HepG2 (cell line): ENCODE data around the gene SRPRA. TPM values are rescaled to one million over a fixed set of nuclear protein-coding genes. Genes with fewer than 3 reads are reported as not detected.
A peak's percentile ranks its signal among the peaks of the same experiment; 100 is the strongest.

ENCODE experiments used
- CCAR2 ChIP-seq: fragments of 200-400 bp; formaldehyde crosslinking; optimal IDR thresholded peaks from 2 replicates; pipeline ENCODE3; 2018; ENCODE audit warnings: low read depth, mild to moderate bottlenecking, low read length, moderate library complexity
- HNRNPH1 ChIP-seq: fragments of 200-400 bp; formaldehyde crosslinking; optimal IDR thresholded peaks from 2 replicates; pipeline ENCODE3; 2017; ENCODE audit warnings: mild to moderate bottlenecking, low read depth, low read length
- KMT2A ChIP-seq: sonication (generic); formaldehyde crosslinking; IDR thresholded peaks from 2 replicates; pipeline ENCODE4 v1.4.0; 2020; ENCODE audit warnings: missing genetic modification reagents
- ZNF136 ChIP-seq: sonication (generic); formaldehyde crosslinking; IDR thresholded peaks from 2 replicates; pipeline ENCODE4 v1.8.1; 2022; ENCODE audit warnings: low read depth, mild to moderate bottlenecking, moderate library complexity, missing genetic modification reagents
- ZNF17 ChIP-seq: sonication (generic); formaldehyde crosslinking; IDR thresholded peaks from 2 replicates; pipeline ENCODE4 v1.5.0; 2020; ENCODE audit warnings: mild to moderate bottlenecking, missing genetic modification reagents
- ZNF34 ChIP-seq: sonication (generic); formaldehyde crosslinking; IDR thresholded peaks from 2 replicates; pipeline ENCODE4 v1.4.0; 2020; ENCODE audit warnings: mild to moderate bottlenecking, missing genetic modification reagents, borderline replicate concordance
- ZNF496 ChIP-seq: sonication (generic); formaldehyde crosslinking; IDR thresholded peaks from 2 replicates; pipeline ENCODE4 v1.8.1; 2023; ENCODE audit warnings: mild to moderate bottlenecking, moderate library complexity, missing genetic modification reagents; ENCODE audit not compliant: insufficient replicate concordance
- ZNF510 ChIP-seq: sonication (generic); formaldehyde crosslinking; IDR thresholded peaks from 2 replicates; pipeline ENCODE4 v1.4.0; 2020; ENCODE audit warnings: low read depth, mild to moderate bottlenecking, missing genetic modification reagents
- polyA plus RNA-seq, 8 experiments: library from polyadenylated mRNA; depleted of rRNA in 3 of 8; stranded (reverse) in 7 of 8; unstranded in 1 of 8; fragments of >200 nt; fragmentation: Illumina TruSeq in 4 of 8; extraction: Trizol in 4 of 8; gene quantifications; 2 replicates each; pipeline versions ENCODE4 v1.2.1 to v1.2.3, GENCODE V29; 2011 to 2016; ENCODE audit warnings: low read depth in 4 of 8, missing spikeins in 1 of 8, mixed read lengths in 1 of 8; ENCODE audit not compliant: insufficient read depth in 1 of 8
- total RNA-seq, 5 experiments: library from RNA; depleted of rRNA; stranded (reverse); fragments of >200 nt; fragmentation: Illumina TruSeq; extraction: Trizol; gene quantifications; 2 replicates each; pipeline ENCODE4 v1.2.3, GENCODE V29; 2016; ENCODE audit warnings: low read depth in 1 of 5
- TF ChIP-seq, protein P1 (sequence below): sonication (generic); formaldehyde crosslinking; IDR thresholded peaks from 2 replicates; pipeline ENCODE4 v1.4.0; 2020; ENCODE audit warnings: mild to moderate bottlenecking, missing genetic modification reagents
- TF ChIP-seq, protein P2 (sequence below): sonication (generic); formaldehyde crosslinking; IDR thresholded peaks from 2 replicates; pipeline ENCODE4 v1.9.0; 2021; ENCODE audit warnings: mild to moderate bottlenecking, missing genetic modification reagents
- TF ChIP-seq, protein P3 (sequence below): sonication (generic); formaldehyde crosslinking; IDR thresholded peaks from 2 replicates; pipeline ENCODE4 v1.8.0; 2023; ENCODE audit warnings: mild to moderate bottlenecking, missing genetic modification reagents
- TF ChIP-seq, protein P4 (sequence below): IDR thresholded peaks from 2 replicates; pipeline ENCODE4 v1.6.1; 2016; ENCODE audit warnings: mild to moderate bottlenecking

SRPRA gene
- total and polyA plus RNA-seq, 2 of the 13 experiments (the other 11 are each of a cell fraction or from before 2014, with no cell fraction given) = 27.7 to 64.6 TPM

DNA sequence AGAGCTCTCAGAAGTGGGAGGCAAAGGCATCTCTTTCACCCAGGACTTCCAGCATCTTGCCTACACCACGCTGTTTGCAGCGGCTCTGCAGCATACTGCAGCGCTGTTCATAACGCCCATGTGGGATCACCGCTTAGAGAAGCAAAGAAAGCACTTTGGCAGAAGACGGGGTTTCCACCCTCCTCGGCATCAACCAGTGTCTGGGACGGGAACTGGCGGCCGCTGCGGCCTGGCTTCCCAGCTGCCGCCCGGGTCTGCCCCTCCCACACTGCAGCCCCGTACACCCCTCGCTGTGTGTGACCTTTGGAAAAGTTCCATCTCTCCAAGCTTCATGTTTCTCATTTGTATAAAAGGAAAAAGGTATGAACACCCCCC, 13.7 kb upstream of the SRPRA start (continued):
- TF ChIP-seq, protein P1, sequence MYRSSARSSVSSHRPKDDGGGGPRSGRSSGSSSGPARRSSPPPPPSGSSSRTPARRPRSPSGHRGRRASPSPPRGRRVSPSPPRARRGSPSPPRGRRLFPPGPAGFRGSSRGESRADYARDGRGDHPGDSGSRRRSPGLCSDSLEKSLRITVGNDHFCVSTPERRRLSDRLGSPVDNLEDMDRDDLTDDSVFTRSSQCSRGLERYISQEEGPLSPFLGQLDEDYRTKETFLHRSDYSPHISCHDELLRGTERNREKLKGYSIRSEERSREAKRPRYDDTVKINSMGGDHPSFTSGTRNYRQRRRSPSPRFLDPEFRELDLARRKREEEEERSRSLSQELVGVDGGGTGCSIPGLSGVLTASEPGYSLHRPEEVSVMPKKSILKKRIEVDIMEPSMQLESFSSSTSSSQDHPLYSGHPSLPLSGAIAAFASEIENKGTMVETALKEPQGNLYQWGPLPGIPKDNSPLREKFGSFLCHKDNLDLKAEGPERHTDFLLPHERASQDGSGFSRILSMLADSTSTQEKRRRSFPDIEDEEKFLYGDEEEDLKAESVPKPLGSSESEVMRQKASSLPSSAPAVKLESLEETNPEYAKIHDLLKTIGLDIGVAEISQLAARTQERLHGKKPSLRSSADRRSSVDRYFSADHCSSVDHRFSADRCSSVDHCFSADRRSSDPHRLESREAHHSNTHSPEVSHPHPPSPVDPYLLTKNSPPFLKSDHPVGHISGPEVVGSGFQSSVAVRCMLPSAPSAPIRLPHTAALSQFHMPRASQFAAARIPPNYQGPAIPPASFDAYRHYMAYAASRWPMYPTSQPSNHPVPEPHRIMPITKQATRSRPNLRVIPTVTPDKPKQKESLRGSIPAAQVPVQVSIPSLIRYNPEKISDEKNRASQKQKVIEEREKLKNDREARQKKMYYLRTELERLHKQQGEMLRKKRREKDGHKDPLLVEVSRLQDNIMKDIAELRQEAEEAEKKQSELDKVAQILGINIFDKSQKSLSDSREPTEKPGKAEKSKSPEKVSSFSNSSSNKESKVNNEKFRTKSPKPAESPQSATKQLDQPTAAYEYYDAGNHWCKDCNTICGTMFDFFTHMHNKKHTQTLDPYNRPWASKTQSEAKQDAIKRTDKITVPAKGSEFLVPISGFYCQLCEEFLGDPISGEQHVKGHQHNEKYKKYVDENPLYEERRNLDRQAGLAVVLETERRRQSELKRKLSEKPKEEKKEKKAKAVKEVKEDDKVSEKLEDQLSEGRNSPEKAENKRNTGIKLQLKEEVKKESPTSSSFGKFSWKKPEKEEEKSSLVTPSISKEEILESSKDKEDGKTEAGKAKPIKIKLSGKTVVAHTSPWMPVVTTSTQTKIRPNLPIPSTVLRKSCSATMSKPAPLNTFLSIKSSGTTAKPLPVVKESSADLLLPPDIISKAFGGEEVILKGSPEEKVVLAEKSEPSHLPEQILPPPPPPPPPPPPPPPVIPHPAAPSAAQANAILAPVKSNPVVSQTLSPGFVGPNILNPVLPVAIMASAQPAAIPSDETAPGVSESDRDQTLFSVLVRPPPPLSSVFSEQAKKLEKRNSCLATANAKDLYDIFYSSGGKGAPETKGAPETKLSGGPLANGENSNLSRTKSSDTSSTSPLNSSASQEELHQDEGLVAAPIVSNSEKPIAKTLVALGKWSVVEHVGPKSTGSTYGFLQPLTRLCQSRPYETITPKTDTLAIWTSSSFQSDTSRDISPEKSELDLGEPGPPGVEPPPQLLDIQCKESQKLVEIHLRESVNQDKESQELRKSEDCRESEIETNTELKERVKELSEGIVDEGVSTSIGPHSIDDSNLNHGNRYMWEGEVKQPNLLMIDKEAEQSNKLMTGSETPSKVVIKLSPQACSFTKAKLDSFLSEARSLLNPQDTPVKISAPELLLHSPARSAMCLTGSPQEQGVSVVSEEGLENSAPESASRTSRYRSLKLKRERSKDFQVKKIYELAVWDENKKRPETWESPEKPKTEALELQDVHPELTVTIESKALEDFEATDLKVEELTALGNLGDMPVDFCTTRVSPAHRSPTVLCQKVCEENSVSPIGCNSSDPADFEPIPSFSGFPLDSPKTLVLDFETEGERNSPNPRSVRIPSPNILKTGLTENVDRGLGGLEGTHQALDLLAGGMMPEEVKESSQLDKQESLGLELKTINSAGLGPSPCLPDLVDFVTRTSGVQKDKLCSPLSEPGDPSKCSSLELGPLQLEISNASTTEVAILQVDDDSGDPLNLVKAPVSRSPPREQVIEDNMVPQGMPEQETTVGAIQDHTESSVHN (CRISPR knock-in tag) = no peak
- TF ChIP-seq CCAR2 (no peak), KMT2A (CRISPR knock-in tag) (no peak), ZNF496 (no peak), HNRNPH1 (no peak), ZNF34 (CRISPR knock-in tag) (0 out of 2 replicates have a peak, but pooled peaks have one; percentile 5), ZNF136 (CRISPR knock-in tag) (0 out of 2 replicates have a peak, but pooled peaks have one; percentile 33), ZNF510 (CRISPR knock-in tag) (0 out of 2 replicates have a peak, but pooled peaks have one; percentile 12), ZNF17 (CRISPR knock-in tag) (0 out of 2 replicates have a peak, but pooled peaks have one; percentile 40)
- TF ChIP-seq, protein P2, sequence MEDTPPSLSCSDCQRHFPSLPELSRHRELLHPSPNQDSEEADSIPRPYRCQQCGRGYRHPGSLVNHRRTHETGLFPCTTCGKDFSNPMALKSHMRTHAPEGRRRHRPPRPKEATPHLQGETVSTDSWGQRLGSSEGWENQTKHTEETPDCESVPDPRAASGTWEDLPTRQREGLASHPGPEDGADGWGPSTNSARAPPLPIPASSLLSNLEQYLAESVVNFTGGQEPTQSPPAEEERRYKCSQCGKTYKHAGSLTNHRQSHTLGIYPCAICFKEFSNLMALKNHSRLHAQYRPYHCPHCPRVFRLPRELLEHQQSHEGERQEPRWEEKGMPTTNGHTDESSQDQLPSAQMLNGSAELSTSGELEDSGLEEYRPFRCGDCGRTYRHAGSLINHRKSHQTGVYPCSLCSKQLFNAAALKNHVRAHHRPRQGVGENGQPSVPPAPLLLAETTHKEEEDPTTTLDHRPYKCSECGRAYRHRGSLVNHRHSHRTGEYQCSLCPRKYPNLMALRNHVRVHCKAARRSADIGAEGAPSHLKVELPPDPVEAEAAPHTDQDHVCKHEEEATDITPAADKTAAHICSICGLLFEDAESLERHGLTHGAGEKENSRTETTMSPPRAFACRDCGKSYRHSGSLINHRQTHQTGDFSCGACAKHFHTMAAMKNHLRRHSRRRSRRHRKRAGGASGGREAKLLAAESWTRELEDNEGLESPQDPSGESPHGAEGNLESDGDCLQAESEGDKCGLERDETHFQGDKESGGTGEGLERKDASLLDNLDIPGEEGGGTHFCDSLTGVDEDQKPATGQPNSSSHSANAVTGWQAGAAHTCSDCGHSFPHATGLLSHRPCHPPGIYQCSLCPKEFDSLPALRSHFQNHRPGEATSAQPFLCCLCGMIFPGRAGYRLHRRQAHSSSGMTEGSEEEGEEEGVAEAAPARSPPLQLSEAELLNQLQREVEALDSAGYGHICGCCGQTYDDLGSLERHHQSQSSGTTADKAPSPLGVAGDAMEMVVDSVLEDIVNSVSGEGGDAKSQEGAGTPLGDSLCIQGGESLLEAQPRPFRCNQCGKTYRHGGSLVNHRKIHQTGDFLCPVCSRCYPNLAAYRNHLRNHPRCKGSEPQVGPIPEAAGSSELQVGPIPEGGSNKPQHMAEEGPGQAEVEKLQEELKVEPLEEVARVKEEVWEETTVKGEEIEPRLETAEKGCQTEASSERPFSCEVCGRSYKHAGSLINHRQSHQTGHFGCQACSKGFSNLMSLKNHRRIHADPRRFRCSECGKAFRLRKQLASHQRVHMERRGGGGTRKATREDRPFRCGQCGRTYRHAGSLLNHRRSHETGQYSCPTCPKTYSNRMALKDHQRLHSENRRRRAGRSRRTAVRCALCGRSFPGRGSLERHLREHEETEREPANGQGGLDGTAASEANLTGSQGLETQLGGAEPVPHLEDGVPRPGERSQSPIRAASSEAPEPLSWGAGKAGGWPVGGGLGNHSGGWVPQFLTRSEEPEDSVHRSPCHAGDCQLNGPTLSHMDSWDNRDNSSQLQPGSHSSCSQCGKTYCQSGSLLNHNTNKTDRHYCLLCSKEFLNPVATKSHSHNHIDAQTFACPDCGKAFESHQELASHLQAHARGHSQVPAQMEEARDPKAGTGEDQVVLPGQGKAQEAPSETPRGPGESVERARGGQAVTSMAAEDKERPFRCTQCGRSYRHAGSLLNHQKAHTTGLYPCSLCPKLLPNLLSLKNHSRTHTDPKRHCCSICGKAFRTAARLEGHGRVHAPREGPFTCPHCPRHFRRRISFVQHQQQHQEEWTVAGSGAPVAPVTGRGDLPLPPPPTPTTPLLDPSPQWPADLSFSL (CRISPR knock-in tag) = no peak; the same call in 1 of the 2 replicates
- TF ChIP-seq, protein P3, sequence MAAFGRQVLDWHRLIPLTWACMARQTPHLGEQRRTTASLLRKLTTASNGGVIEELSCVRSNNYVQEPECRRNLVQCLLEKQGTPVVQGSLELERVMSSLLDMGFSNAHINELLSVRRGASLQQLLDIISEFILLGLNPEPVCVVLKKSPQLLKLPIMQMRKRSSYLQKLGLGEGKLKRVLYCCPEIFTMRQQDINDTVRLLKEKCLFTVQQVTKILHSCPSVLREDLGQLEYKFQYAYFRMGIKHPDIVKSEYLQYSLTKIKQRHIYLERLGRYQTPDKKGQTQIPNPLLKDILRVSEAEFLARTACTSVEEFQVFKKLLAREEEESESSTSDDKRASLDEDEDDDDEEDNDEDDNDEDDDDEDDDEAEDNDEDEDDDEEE (CRISPR knock-in tag) = 0 out of 2 replicates have a peak, but pooled peaks have one; percentile 64
- TF ChIP-seq, protein P4, sequence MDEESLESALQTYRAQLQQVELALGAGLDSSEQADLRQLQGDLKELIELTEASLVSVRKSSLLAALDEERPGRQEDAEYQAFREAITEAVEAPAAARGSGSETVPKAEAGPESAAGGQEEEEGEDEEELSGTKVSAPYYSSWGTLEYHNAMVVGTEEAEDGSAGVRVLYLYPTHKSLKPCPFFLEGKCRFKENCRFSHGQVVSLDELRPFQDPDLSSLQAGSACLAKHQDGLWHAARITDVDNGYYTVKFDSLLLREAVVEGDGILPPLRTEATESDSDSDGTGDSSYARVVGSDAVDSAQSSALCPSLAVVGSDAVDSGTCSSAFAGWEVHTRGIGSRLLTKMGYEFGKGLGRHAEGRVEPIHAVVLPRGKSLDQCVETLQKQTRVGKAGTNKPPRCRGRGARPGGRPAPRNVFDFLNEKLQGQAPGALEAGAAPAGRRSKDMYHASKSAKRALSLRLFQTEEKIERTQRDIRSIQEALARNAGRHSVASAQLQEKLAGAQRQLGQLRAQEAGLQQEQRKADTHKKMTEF = no peak; the same call in 1 of the 2 replicates
